GM19043 (cell line): ENCODE measurements around the gene AMOTL1.

ENCODE experiments used
- ATAC-seq: cut with Tn5 transposase; IDR thresholded peaks from one replicate; pipeline ENCODE4 v1.9.1; 2021; ENCODE audit warnings: low read depth; ENCODE audit not compliant: unreplicated experiment

Gene AMOTL1

DNA sequence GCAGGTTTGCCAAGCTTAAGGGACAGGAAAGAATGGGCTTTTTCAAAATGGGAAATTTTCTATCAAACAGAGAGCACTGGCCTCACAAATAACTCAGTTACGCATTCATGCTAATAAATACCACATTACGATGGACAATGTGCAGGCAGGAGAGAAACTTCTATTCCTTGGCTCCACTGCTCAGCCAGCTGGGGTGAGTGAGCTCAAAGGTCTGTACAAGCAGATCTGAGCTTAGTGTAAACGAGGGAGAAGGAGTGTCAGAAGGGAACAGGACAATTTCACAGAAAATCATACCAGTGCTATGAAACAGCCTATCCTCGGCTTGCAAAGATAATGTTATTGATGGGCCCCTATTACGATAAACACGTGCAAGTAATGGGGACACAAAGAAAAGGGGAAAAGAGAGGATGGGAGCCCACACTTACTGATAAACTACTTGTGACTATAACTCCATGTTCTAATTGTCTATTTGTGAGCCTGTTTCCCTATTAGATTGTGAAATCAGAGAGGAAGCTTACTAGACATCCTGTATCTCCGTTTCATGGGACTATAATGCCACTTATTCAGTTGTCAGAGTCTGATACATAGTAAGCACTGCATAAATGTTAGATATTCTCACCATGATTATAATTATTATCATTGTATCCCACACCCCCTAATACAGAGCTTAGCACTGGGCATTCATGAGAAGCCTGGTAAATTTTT, 46.3 kb downstream of the AMOTL1 start:
- ATAC-seq: no peak

DNA sequence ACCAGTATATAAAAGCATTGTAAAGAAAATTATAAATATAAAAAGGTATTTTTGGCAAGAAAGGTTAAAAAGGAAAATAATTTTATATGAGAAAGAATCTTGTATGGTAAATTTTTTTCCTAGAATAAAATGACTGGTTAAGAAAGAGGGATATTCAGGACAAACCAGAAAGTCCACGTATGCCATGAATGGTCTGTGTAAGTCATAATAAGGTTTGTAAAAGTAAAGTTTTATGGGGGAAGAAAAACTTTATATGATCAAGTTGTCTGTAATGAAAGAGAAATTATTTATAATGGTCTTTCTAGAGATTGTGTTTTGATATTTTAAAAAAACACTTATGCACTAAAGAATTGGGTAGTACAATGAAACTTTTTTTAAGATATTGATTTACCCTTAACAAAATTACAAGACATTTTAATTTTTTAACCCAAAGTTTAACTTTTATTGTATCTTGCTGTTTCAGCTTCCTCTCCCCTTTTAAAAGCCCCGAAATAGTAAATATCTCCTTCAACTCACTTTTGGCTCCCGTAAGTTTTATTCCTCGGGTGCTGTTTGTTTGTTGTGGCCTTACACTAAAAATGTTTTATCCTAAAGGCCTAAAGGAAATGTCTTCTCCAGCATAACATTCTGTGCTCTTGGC, 47.7 kb downstream of the AMOTL1 start:
- no peak for ATAC-seq

DNA sequence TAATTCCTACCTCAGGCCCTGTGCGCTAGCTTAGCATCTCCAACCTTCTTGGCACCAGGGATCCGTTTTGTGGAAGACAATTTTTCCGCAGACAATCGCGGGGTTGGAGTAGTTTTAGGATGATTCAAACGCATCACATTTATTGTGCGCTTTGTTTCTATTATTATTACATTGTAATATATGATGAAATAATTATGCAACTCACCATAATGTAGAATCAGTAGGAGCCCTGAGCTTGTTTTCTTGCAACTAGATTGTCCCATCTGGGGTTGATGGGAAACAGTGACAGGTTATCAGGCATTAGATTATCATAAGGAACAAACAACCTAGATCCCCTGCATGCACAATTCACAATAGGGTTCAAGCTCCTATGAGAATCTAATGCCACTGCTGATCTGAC, 52.3 kb downstream of the AMOTL1 start:
- ATAC-seq: no peak

DNA sequence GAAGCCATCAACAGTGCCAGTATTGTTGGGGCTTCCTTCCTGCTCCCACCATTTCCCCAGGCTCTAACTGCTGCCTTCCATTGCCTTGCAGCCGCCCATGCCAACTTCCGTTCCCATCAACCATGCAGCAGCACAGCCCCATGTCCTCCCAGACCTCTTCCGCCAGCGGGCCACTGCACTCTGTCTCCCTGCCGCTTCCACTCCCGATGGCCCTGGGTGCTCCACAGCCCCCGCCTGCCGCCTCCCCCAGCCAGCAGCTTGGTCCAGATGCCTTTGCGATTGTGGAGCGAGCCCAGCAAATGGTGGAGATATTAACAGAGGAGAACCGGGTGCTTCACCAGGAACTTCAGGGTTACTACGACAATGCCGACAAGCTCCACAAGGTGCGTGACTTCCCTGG, 53.3 kb downstream of the AMOTL1 start:
- no peak for ATAC-seq

DNA sequence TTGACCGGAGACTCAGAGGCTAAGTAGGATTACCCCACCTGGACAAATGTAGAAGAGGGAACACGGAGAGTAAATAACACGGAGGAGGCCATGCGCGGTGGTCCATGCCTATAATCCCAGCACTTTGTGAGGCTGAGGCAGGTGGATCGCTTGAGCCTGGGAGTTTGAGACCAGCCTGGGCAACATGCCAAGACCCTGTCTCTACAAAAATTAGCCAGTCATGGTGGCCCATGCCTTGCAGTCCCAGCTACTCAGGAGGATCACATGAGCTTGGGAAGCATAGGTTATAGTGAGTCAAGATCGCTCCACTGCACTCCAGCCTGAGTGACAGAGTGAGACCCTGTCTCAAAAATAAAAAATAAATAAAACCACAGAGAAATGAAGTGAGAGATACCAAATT, 53.9 kb downstream of the AMOTL1 start:
- no peak for ATAC-seq

DNA sequence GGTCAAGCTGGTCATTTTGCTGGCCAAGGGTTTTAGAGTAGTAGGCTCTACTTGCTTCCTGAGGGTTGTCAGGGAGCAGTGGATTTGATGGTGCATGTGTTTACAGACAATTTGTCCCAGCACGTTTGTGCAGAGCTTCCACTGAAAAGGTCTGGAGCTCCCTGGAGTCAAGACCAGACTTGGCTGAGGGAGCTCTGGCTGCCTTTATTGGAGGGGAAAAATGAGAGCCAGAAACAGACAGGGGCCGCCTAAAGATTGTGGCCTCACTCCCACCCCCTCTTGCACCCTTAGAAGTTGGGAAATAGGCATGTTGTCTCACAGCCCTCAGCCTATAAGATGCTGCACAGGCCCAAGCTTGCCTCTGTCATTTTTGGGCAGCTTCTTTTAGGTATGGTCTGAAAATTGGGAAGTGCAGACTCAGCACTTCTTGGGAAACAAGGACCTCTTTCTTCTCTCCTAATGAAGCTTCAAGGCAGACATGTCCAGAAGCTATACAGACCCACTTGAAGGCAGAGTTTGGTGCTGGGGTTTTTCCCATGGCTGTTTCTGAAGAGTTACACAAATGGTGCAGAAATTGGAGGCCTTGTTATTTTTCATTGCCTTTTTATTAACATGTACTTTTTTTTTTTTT, 55.1 kb downstream of the AMOTL1 start:
- ATAC-seq: no peak

DNA sequence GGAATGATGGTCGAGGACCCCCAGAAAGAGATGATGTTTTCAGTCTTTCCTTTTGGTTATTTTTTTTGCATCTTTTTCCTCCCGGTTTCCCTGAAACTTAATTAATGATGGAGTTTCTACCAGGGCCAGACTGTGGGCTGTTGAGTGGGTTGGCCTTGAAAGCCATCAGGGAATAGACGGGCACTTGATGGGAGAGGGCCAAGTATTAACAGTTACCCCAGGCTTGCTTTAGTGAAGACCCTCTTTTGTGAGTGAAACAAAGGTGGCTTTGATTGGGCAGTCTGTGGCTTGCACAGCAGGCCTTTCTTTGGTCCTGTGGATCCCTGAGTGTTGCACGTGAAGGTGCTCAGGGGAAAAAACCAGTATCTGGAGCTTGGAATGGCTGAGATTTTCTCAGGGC, 56.9 kb downstream of the AMOTL1 start:
- ATAC-seq: no peak

DNA sequence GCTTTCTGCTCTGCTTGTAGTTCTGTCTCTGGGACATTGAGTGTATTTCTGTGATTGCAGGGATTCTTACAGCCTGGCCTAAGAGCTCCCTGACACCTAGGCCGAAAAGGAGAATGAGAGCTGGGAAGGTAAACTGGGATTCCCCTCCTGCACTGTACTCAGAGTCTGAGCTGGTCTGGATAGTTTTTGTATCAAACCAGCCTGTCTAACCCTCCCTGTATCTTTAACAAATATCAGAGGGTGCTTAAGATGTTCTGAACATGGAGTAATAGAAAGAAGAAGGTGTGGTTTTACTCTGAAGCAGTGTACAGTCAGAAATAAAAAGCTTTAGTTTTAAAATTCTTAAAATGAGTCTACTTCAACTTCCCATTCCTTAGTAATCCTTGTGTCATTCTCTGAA, 57.3 kb downstream of the AMOTL1 start:
- ATAC-seq: no peak

DNA sequence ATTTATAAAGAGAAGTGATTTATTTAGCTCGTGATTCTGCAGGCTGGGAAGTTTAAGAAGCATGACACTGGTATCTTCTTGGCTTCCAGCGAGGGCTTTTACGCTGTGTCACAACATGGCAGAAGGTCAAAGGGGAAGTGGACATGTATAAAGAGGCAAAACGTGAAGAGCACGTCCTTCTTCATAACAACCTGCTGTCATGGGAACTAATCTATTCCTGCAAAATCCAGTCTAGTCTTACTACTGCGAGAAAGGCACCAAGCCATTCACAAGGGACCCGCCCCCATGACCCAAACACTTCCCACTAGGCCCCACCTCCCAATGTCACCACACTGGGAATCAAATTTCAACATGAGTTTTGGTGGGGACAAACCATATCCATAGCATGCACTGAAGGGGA, 58.3 kb downstream of the AMOTL1 start:
- no peak for ATAC-seq

DNA sequence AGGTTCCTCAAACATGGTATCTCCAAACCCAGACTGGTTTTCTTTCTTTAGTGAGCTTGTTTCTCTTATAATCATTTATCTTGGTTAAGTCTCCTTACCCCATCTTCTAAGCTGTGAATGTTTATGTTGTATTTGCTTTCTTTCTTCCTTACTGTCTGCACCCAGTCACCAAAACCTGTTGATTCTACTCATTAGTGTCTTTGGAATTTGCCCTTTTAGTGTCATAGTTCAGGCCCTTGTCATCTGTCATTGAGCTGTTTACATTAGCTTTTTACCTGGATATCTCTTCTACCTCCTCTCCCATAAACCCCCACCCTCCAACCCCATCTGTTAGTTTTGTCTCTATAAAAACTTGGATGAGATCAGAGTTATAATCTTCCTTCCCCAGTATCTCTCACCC, 59.9 kb downstream of the AMOTL1 start:
- no peak for ATAC-seq

DNA sequence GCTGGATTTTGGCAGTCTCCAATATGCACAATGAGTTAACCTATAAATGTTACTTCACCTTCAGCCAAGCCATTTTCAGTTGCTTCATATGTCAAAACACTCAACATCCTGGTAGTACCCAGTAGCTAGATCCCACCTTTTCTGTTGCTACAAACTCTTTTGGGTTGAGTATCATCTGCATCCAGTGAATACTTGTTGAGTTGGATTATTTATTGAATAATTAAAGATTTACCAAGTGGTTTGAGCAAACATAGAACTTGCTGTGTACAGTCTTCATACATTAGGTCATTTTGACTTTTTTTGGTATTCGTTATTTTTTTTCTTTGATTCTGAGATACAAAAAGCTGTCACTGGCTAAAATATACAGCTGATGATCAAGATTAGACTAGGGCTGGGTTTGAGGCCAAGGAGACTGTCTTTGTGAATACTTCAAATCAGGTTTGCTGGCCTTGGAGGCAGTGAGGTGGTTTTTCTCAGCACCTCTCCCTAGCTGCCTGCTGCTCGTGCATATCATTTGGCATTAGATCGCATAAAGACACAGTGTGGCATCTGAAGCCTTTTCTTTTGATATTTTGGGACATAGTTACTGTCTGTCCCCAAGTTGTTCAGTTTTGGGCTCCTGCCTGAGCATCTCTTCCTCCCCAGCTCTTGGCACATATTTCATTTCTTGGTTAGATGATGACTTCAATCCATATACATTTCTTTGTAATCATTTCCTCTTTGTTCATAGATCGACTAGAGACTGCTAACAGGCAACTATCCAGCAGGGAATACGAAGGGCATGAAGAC, 62.8 kb downstream of the AMOTL1 start:
- no peak for ATAC-seq

DNA sequence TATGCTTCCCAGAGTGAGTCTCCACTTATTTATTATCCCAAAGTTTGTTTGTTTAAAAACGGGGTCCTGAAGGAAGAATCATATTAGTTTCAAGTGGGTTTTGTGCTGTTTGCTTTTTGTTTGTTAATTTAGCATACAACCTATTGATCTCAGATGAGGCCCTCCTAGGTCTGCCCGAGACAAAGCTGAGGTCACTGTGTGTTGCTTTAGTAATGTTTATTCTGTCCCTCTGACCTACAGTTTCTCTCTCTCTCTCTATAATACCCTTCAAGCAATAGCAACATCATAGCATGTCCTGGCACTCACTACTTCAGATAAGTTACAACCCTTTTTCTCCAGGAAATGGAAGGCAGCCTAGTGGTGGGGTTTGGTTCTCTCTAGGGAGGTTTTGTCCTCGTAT, 63.4 kb downstream of the AMOTL1 start:
- ATAC-seq: no peak

DNA sequence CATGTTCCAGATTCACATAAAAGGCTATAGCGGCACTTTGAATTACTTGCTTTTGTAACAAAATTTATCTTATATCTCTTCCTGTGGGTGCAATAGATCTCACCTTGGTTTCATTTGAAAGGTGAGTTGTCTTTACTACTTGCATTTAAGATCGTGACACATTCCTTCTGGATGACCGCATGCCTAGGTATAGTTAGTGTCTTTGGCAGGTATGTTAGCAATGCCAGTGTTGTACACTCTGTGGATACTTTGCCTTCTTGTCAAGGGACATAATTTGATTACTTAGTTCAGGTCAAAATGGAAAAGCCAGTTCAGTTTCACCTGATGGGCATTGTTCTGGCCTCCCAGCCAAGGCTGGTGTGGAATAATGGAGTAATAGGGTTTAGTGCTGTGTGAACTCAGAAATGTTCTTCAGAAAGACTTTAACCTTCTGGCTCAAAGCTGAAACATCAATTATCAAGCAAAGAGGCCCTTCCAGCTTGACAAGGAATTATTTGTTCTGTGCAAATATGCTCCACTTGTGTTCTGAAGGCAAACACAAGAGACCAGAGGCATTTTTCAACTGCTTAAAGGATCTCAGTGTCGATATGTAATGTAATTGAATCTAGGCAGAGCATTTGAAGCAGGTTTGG, 64.6 kb downstream of the AMOTL1 start:
- ATAC-seq: no peak

DNA sequence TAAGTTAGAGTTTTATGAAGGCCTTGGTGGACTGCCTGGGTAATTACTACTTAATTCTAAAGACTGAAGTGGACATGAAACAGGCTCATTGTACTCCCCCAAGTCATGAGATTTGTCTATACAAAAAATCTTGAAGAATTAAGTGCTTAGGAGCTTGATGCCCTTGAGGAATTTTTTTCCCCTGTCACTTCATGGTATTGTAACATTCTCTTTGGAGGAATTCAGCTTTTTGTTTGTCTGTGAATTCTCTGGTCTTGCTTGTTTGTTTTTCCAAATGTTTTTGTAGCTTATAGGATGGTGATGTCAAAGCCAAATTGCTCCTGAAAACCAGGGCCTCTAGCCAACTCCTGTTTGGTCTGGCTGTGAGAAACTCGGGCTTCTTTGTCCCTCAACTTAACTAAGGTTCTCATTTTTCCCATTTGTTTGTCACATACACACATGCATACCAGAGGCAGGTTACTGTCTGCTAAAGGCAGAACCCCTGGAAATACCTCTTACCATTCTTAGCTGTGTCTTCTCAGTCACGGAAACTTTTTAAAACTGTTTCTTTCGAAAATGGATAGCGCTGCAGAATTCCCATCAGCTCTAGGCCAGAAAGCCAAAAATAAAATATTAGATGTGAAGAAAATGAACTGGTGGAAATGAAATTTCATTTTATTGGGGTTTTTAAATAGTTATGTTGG, 66.9 kb downstream of the AMOTL1 start:
- no peak for ATAC-seq

DNA sequence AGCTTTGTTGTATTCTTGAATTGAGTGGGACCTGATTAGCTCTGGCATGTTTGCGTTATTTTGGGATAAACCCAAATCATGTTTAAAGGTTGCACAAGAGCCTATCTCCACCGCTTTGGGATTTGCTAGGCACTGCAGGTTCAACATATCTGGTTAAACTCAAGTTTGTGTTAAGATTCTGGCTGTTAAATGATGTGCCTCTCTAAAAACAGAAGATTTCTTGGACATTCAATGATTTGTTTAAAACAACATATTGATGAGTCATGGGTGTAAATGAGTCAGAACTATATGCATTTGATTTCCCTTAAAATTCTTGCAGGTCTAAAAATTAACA, 67.4 kb downstream of the AMOTL1 start:
- no peak for ATAC-seq

DNA sequence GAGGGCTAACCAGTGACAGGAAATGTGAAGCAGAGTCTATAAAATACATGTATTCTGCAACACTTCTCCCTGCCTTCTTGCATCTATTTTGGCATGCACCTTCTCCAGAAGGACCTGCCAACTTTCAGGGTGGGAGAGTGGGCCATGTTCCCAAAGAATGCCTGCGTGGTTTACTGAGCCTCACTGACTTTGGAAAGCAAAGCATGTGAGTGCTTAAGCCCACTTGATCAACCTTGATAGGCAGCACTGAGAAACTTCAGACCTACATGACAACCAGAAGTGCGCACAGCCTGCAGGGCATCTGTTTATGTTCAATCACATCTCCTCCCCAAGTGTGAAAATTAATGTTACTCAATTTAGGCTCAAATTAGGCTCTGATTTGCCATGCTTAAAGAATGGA, 69.2 kb downstream of the AMOTL1 start:
- no peak for ATAC-seq

DNA sequence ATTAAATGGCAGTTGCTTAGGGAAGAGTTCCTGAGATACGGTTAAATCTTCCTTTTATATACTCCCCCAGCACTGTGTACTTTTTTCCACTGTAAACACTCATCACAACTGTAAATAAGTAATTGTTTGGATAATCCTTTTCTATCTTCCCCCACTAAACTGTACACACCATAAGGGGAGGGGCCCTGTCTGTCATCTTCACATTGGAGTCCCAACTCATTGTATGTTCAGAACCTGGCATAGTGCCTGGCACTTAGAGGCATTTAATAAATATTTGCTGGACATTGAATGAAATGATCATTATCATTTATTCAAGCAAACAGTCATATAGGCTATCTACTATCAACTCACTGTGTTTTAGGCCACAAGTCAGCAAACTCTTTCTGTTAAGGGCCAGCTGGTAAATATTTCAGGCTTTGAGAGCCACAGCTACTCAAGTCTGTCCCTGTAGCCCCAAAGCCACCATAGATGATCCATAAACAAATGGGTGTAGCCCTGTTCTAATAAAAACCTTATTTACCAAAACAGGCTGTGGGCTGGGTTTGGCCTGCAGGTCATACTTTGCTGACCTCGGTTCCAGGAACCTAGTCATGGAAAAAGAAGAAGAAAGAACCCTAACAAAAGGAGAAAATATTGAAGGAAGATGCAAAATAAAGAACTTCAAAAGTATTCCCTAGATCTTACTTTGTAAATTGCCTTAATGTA, 70.0 kb downstream of the AMOTL1 start:
- no peak for ATAC-seq

DNA sequence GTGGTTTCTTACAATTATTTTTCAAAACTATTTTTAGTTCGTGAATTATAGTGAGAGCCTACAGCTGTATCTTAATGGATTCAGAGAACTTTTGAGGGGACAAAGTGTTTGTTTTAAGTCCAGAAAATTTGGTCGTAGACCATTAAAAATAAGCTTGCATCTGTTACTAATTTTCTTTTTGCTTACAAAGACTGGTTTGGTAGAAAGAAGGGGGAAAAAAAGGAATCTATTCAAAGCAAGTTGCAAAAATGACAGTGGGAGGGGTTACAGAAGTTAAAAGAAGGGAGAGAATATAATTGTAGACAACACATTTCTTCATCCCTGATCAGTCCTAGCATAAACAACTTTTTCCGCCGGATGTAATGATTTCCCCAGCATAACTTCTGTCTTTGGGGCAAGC, 72.1 kb downstream of the AMOTL1 start:
- ATAC-seq: no peak

DNA sequence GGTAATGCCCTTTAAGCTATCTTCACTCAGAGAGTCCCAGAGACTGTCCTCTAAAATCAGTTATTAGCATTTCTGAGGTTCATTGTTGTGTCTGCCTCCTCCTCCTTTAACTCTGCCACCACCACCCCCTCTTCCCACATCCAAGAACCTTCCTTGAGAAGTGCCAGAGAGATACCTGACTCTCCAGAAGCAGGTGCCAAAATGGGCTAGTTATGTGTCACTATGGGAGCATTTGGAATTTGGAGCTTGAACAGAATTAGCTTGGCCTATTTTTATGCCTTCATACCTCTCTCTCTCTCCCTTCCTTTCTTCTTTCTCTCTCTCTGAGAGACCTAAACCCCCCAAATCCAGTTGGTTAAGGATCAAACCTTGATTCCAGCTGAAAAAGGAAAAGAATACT, 75.9 kb downstream of the AMOTL1 start:
- no peak for ATAC-seq

DNA sequence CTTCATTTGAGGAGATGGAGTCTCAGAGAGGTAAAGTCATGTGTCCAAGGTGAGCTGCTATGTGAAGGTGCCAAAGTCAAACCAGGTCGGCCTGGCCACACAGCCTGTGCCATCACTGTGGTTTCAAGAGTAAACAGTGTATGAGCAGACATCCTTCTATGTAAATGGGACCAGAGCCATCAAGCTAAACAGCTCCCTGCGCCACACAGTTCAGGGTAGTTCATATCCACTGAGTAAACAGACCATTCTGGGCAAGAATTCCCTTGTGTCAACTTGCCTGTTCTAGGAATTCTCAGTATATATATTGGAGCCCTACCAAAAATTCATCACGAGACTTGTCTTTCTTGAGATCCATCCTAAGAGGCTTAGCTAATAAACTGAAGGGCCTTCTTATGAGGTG, 77.5 kb downstream of the AMOTL1 start:
- ATAC-seq: no peak
